ENCODE data around the gene ZNF724.

The ZNF724 gene

GRCh38 chr19:23241419-23241818, 8.8 kb downstream of the ZNF724 start:
- ChIA-PET POLR2A (ENCODE audit: low non-redundant PET) (no interaction called here), CTCF (no interaction called here)
- DNase-seq (ENCODE audit: low spot score) = no peak
- no peak overlapping the region for H3K27ac ChIP-seq
- no peak for TF ChIP-seq CTCF (conservative IDR thresholded peaks at IDR 0.05; ENCODE audit: low read depth)

GRCh38 chr19:23222998-23223652, 27.1 kb downstream of the ZNF724 start:
- H3K27ac ChIP-seq = no peak overlapping the region
- no peak for TF ChIP-seq CTCF (conservative IDR thresholded peaks at IDR 0.05; ENCODE audit: low read depth)
- no peak for DNase-seq (ENCODE audit: low spot score)
- POLR2A ChIA-PET (ENCODE audit: low non-redundant PET) = no interaction called here
- CTCF ChIA-PET = no interaction called here

- ChIA-PET CTCF (no interaction called here), POLR2A (ENCODE audit: low non-redundant PET) (no interaction called here)
Measured at GRCh38 chr19:23203841-23204344, 46.3 kb downstream of the ZNF724 start.

GRCh38 chr19:23190341-23190740, 59.9 kb downstream of the ZNF724 start:
- TF ChIP-seq CTCF (conservative IDR thresholded peaks at IDR 0.05; ENCODE audit: low read depth) = no peak
- H3K27ac ChIP-seq = no peak overlapping the region
- DNase-seq (ENCODE audit: low spot score) = no peak
- POLR2A ChIA-PET (ENCODE audit: low non-redundant PET) = no interaction called here
- CTCF ChIA-PET = no interaction called here

More at GRCh38 chr19:23203841-23204344, 46.3 kb downstream of the ZNF724 start:
- H3K27ac ChIP-seq = no peak overlapping the region
- no peak for TF ChIP-seq CTCF (conservative IDR thresholded peaks at IDR 0.05; ENCODE audit: low read depth)
- DNase-seq (ENCODE audit: low spot score) = no peak

- DNase-seq (ENCODE audit: low spot score) = no peak
- TF ChIP-seq CTCF (conservative IDR thresholded peaks at IDR 0.05; ENCODE audit: low read depth) = no peak
- POLR2A ChIA-PET (ENCODE audit: low non-redundant PET) = no interaction called here
- H3K27ac ChIP-seq = no peak overlapping the region
- CTCF ChIA-PET = no interaction called here
Measured at GRCh38 chr19:23183251-23183650, 66.9 kb downstream of the ZNF724 start.

Measured in RWPE1 (cell line).